Left ventricle myocardium inferior (tissue), 1 donor: ENCODE measurements around the gene ITIH1. TPM values are rescaled to one million over a fixed set of nuclear protein-coding genes. Genes with fewer than 3 reads are reported as not detected.

Experiments
- DNase-seq: peaks from one replicate; pipeline ENCODE4 v3.0.0-alpha.2; 2020
- H3K27ac ChIP-seq: fragments of 200-600 bp; replicated peaks from 2 replicates; pipeline ENCODE4 v1.8.0; 2021
- H3K27me3 ChIP-seq: fragments of 200-600 bp; 2 replicates; pipeline ENCODE4 v1.8.0; 2021; ENCODE audit warnings: low read depth
- H3K36me3 ChIP-seq: fragments of 200-600 bp; 2 replicates; pipeline ENCODE4 v1.8.0; 2021
- H3K4me1 ChIP-seq: fragments of 200-600 bp; 2 replicates; pipeline ENCODE4 v1.8.0; 2021
- H3K4me3 ChIP-seq: fragments of 200-600 bp; 2 replicates; pipeline ENCODE4 v1.8.0; 2021; ENCODE audit warnings: mild to moderate bottlenecking, moderate library complexity
- H3K9me3 ChIP-seq: fragments of 200-600 bp; replicated peaks from 2 replicates; pipeline ENCODE4 v1.8.0; 2021
- CTCF ChIP-seq: fragments of 200-600 bp; IDR thresholded peaks from 2 replicates; pipeline ENCODE4 v1.8.0; 2021; ENCODE audit warnings: antibody characterized with exemption, mild to moderate bottlenecking, borderline replicate concordance
- intact Hi-C: fragments of 100-400 bp; cut with micrococcal nuclease; formaldehyde crosslinking; loops from one replicate; pipeline ENCODE4 v1.11.0; 2022
- total RNA-seq: library from RNA; stranded (reverse); fragmentation: NEBNext Ultra II Directional; extraction: Animal tissue kit (Norgen Biotek cat#: 25700); gene quantifications from one replicate; pipeline ENCODE4 v1.2.1, GENCODE V29; 2021
- donor health status: DM: no; HTN: yes; CAD: no; lungs with severe emphysema.

The ITIH1 gene
- total RNA-seq, 1 donor from 2014 or later: not detected

GRCh38 chr3:52829906-52830463, 52.6 kb downstream of the ITIH1 start:
- H3K9me3 ChIP-seq: no peaks in the 10 kb centered on the region
- H3K27me3 ChIP-seq: no peaks in the 10 kb centered on the region
- DNase-seq: no peak
- H3K4me3 ChIP-seq: no peak overlapping the region
- H3K4me1 ChIP-seq: peaks cover 29% of the 10 kb centered on the region
- peaks cover 4% of the 10 kb centered on the region for H3K36me3 ChIP-seq
- TF ChIP-seq CTCF: no peak
- intact Hi-C loops: no loop called here
- H3K27ac ChIP-seq: no peak overlapping the region

- Histone ChIP-seq H3K9me3 (no peaks in the 10 kb centered on the region), H3K4me3 (no peak within 1 kb of the TSS), H3K36me3 (peaks cover under 1% of the 10 kb centered on the region), H3K4me1 (peaks cover 36% of the 10 kb centered on the region), H3K27ac (peak within 1 kb of the TSS; percentile 64), H3K27me3 (no peaks in the 10 kb centered on the region)
- TF ChIP-seq CTCF: no peak
- DNase-seq: no peak
- intact Hi-C loops: no loop called here
Observed at GRCh38 chr3:52830535-52831258, 53.3 kb downstream of the ITIH1 start, which contains the start of gene ITIH4. Gene ITIH4 (minus strand): TSS chr3:52830672. CDS start chr3:52830642, 30 bp downstream.

GRCh38 chr3:52831500-52832301, 54.3 kb downstream of the ITIH1 start:
- Histone ChIP-seq H3K9me3 (no peaks in the 10 kb centered on the region), H3K27ac (peak overlapping the region; percentile 64), H3K27me3 (no peaks in the 10 kb centered on the region), H3K36me3 (no peaks in the 10 kb centered on the region), H3K4me3 (peak overlapping the region; percentile 2), H3K4me1 (peaks cover 46% of the 10 kb centered on the region)
- intact Hi-C loops: no loop called here
- DNase-seq: no peak
- no peak for TF ChIP-seq CTCF

- TF ChIP-seq CTCF: no peak
- intact Hi-C loops: no loop called here
- peak overlapping the region; percentile 50 for H3K4me3 ChIP-seq
- peak overlapping the region; percentile 32 for H3K27ac ChIP-seq
- no peaks in the 10 kb centered on the region for H3K9me3 ChIP-seq
- DNase-seq: no peak
- H3K36me3 ChIP-seq: peaks cover 1% of the 10 kb centered on the region
- H3K27me3 ChIP-seq: no peaks in the 10 kb centered on the region
- peaks cover 55% of the 10 kb centered on the region for H3K4me1 ChIP-seq
Observed at GRCh38 chr3:52833202-52833601, 55.8 kb downstream of the ITIH1 start.

- TF ChIP-seq CTCF: no peak
- Histone ChIP-seq H3K27ac (peak within 1 kb of the TSS; percentile 65), H3K9me3 (no peaks in the 10 kb centered on the region), H3K4me1 (peaks cover 55% of the 10 kb centered on the region), H3K4me3 (peak within 1 kb of the TSS; percentile 50), H3K27me3 (no peaks in the 10 kb centered on the region), H3K36me3 (peaks cover 9% of the 10 kb centered on the region)
- intact Hi-C loops: no loop called here
- DNase-seq: peak; percentile 28
Observed at GRCh38 chr3:52834871-52835501, 57.6 kb downstream of the ITIH1 start, which contains the start of gene MUSTN1. Gene MUSTN1 (minus strand): TSS chr3:52835019. CDS start chr3:52834948, 71 bp downstream.
